ENCODE results near the gene TXNDC8. TPM values are rescaled to one million over a fixed set of nuclear protein-coding genes. Genes with fewer than 3 reads are reported as not detected.

Gene TXNDC8
- total RNA-seq, 1 donor from 2014 or later: not detected

- DNase-seq (ENCODE audit: low read depth): no peak
- no peaks in the 10 kb centered on the region for H3K9me3 Mint-ChIP-seq (ENCODE audit: unreplicated experiment)
- Histone ChIP-seq H4K20me1 (ENCODE audit: insufficient read depth, low read length) (no peaks in the 10 kb centered on the region), H3K4me2 (ENCODE audit: low read length) (no peak overlapping the region), H2AFZ (ENCODE audit: low read depth, low read length) (no peak overlapping the region), H3K36me3 (ENCODE audit: insufficient read depth, low read length) (no peaks in the 10 kb centered on the region), H3K27me3 (ENCODE audit: insufficient read depth, low read length) (peaks cover 2% of the 10 kb centered on the region), H3K4me3 (ENCODE audit: insufficient read depth, low read depth, low read length) (no peak overlapping the region), H3K9ac (ENCODE audit: low read length) (no peak overlapping the region), H3K27ac (ENCODE audit: low read depth, low read length) (no peak overlapping the region), H3K9me3 (ENCODE audit: insufficient read depth, low read depth, low read length) (no peaks in the 10 kb centered on the region), H3K4me1 (ENCODE audit: insufficient read depth, low read length) (no peaks in the 10 kb centered on the region), H3K79me2 (ENCODE audit: insufficient read depth, low read length) (no peaks in the 10 kb centered on the region)
- H3K4me3 Mint-ChIP-seq (ENCODE audit: unreplicated experiment): no peak overlapping the region
- no peaks in the 10 kb centered on the region for H3K4me1 Mint-ChIP-seq (ENCODE audit: low read depth, unreplicated experiment)
- H3K27me3 Mint-ChIP-seq (ENCODE audit: low read depth, unreplicated experiment): peaks cover 4% of the 10 kb centered on the region
- TF ChIP-seq EZH2 (IDR thresholded peaks at IDR 0.05; ENCODE audit: insufficient read depth, low read length) (no peak), CTCF (IDR thresholded peaks at IDR 0.05; ENCODE audit: insufficient read depth, low read depth, low read length) (no peak)
- no peaks in the 10 kb centered on the region for H3K36me3 Mint-ChIP-seq (ENCODE audit: low read depth, unreplicated experiment)
- no peak for FAIRE-seq
- no peak overlapping the region for H3K27ac Mint-ChIP-seq (ENCODE audit: unreplicated experiment)
Measured at GRCh38 chr9:110343551-110343950, 5.9 kb upstream of the TXNDC8 start.

- FAIRE-seq (no peak), DNase-seq (ENCODE audit: low read depth) (peak; percentile 8)
- Histone ChIP-seq H3K36me3 (ENCODE audit: insufficient read depth, low read length) (no peaks in the 10 kb centered on the region), H3K9ac (ENCODE audit: low read length) (no peak overlapping the region), H3K79me2 (ENCODE audit: insufficient read depth, low read length) (no peaks in the 10 kb centered on the region), H3K4me3 (ENCODE audit: insufficient read depth, low read depth, low read length) (no peak overlapping the region), H3K4me1 (ENCODE audit: insufficient read depth, low read length) (no peaks in the 10 kb centered on the region), H2AFZ (ENCODE audit: low read depth, low read length) (no peak overlapping the region), H3K27ac (ENCODE audit: low read depth, low read length) (no peak overlapping the region), H3K9me3 (ENCODE audit: insufficient read depth, low read depth, low read length) (no peaks in the 10 kb centered on the region), H3K4me2 (ENCODE audit: low read length) (no peak overlapping the region), H3K27me3 (ENCODE audit: insufficient read depth, low read length) (peaks cover 2% of the 10 kb centered on the region), H4K20me1 (ENCODE audit: insufficient read depth, low read length) (no peaks in the 10 kb centered on the region)
- TF ChIP-seq EZH2 (IDR thresholded peaks at IDR 0.05; ENCODE audit: insufficient read depth, low read length) (no peak), CTCF (IDR thresholded peaks at IDR 0.05; ENCODE audit: insufficient read depth, low read depth, low read length) (peak; percentile 37)
- Mint-ChIP-seq H3K4me3 (ENCODE audit: unreplicated experiment) (no peak overlapping the region), H3K27ac (ENCODE audit: unreplicated experiment) (no peak overlapping the region), H3K4me1 (ENCODE audit: low read depth, unreplicated experiment) (no peaks in the 10 kb centered on the region), H3K27me3 (ENCODE audit: low read depth, unreplicated experiment) (peaks cover 3% of the 10 kb centered on the region), H3K36me3 (ENCODE audit: low read depth, unreplicated experiment) (no peaks in the 10 kb centered on the region), H3K9me3 (ENCODE audit: unreplicated experiment) (no peaks in the 10 kb centered on the region)
Measured at GRCh38 chr9:110340306-110340705, 2.6 kb upstream of the TXNDC8 start.

DNA sequence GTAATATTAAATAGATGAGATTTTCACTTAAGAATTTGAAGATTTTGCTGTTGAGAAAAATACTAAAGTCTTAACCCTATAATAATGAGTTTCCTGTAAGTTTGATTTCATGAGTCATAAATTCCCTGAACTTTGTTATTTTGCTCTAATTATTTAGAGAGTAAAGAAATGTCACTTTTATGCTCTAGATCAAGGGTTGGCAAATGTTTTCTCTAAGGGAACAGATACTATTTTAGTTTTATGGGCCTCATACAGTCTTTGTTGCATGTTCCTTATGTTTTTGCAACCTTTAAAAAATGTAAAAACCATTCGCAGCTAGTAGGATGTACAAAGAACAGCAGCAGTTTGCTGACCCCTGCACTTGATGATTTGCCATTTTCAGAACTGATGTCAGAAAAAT, 480 bp upstream of the TXNDC8 start:
- TF ChIP-seq EZH2 (IDR thresholded peaks at IDR 0.05; ENCODE audit: insufficient read depth, low read length) (no peak), CTCF (IDR thresholded peaks at IDR 0.05; ENCODE audit: insufficient read depth, low read depth, low read length) (no peak)
- H3K9me3 Mint-ChIP-seq (ENCODE audit: unreplicated experiment): no peaks in the 10 kb centered on the region
- no peak for FAIRE-seq
- no peaks in the 10 kb centered on the region for H3K9me3 ChIP-seq (ENCODE audit: insufficient read depth, low read depth, low read length)
- H3K27ac ChIP-seq (ENCODE audit: low read depth, low read length): no peak overlapping the region
- no peak overlapping the region for H2AFZ ChIP-seq (ENCODE audit: low read depth, low read length)
- H3K36me3 Mint-ChIP-seq (ENCODE audit: low read depth, unreplicated experiment): no peaks in the 10 kb centered on the region
- no peak overlapping the region for H3K9ac ChIP-seq (ENCODE audit: low read length)
- H3K27ac Mint-ChIP-seq (ENCODE audit: unreplicated experiment): no peak overlapping the region
- no peaks in the 10 kb centered on the region for H3K4me1 Mint-ChIP-seq (ENCODE audit: low read depth, unreplicated experiment)
- H3K27me3 Mint-ChIP-seq (ENCODE audit: low read depth, unreplicated experiment): peaks cover 3% of the 10 kb centered on the region
- DNase-seq (ENCODE audit: low read depth): no peak
- H3K27me3 ChIP-seq (ENCODE audit: insufficient read depth, low read length): no peaks in the 10 kb centered on the region
- H3K36me3 ChIP-seq (ENCODE audit: insufficient read depth, low read length): no peaks in the 10 kb centered on the region
- no peaks in the 10 kb centered on the region for H3K79me2 ChIP-seq (ENCODE audit: insufficient read depth, low read length)
- no peak overlapping the region for H3K4me2 ChIP-seq (ENCODE audit: low read length)
- no peak overlapping the region for H3K4me3 Mint-ChIP-seq (ENCODE audit: unreplicated experiment)
- H4K20me1 ChIP-seq (ENCODE audit: insufficient read depth, low read length): no peaks in the 10 kb centered on the region
- no peaks in the 10 kb centered on the region for H3K4me1 ChIP-seq (ENCODE audit: insufficient read depth, low read length)
- no peak overlapping the region for H3K4me3 ChIP-seq (ENCODE audit: insufficient read depth, low read depth, low read length)
